Measurements from ENCODE around the gene ABCA7.

DNA sequence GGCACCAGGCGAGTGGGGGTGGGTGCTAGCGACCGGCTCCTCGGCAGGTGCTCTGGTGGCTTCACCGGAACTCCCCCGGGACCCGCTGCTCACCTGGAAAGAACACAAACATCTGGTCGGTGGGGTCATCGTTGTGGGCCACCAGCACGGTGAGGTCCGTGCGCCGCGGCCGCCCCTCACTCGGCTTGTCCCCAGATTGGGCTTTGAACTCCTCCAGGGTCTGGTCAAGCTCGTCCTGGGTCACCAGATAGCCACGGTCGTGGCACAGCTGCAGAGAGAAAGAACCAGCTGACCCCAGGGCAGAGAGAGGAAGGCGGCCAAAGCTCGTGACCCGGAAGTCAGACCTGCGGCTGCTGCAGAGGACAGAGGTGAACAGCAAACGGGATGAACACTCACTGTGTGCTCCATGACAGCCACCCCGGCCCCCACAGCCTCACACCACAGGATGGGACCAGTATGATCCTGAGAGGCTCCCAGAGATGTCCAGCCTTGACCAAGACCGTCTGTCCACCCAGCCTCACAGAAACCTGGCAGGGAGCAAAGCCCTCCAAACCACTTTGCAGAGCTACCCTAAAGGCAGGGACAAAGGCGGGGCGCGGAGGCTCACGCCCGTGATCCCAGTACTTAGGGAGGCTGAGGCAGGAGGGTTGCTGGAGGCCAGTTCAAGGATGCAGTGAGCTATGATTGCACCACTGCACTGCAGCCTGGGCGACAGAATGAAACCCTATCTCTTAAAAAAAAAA is 54.1 kb downstream of the ABCA7 start:
- TF ChIP-seq, protein P1, sequence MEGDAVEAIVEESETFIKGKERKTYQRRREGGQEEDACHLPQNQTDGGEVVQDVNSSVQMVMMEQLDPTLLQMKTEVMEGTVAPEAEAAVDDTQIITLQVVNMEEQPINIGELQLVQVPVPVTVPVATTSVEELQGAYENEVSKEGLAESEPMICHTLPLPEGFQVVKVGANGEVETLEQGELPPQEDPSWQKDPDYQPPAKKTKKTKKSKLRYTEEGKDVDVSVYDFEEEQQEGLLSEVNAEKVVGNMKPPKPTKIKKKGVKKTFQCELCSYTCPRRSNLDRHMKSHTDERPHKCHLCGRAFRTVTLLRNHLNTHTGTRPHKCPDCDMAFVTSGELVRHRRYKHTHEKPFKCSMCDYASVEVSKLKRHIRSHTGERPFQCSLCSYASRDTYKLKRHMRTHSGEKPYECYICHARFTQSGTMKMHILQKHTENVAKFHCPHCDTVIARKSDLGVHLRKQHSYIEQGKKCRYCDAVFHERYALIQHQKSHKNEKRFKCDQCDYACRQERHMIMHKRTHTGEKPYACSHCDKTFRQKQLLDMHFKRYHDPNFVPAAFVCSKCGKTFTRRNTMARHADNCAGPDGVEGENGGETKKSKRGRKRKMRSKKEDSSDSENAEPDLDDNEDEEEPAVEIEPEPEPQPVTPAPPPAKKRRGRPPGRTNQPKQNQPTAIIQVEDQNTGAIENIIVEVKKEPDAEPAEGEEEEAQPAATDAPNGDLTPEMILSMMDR (IDR thresholded peaks at IDR 0.05), result no peak
- no peak for TF ChIP-seq POLR2A (IDR thresholded peaks at IDR 0.05)

Measured in uterus (tissue), 2 donors.